H1 (cell line): ENCODE measurements around the gene BTBD1. TPM values are rescaled to one million over a fixed set of nuclear protein-coding genes. Genes with fewer than 3 reads are reported as not detected.
A peak's percentile ranks its signal among the peaks of the same experiment; 100 is the strongest.

Source experiments
- CTCF ChIA-PET: fragments of 300-600 bp; sonication (Branson Sonifier 250); formaldehyde crosslinking; loops from one replicate; lab custom pipeline; 2021; ENCODE audit not compliant: partially characterized antibody; lab: Charles Lee
- POLR2A ChIA-PET: fragments of 300-600 bp; sonication (Branson Sonifier 250); formaldehyde crosslinking; loops from one replicate; lab custom pipeline; 2021; ENCODE audit warnings: inconsistent platforms; ENCODE audit not compliant: partially characterized antibody; lab: Charles Lee
- DNase-seq, 2 experiments: peaks; one replicate each; pipeline versions ENCODE4 v3.0.0 to v3.0.0-alpha.2; 2010 to 2022; ENCODE audit warnings: low spot score in 2 of 2, low read depth in 1 of 2, mixed read lengths in 1 of 2
- FAIRE-seq: peaks from 2 replicates; lab custom pipeline; 2011; peaks lifted over from hg19 to GRCh38; lab: Jason Lieb, UNC
- H2AFZ ChIP-seq: 2 replicates; pipeline ENCODE4 v1.8.1; 2012; ENCODE audit warnings: low read length, inconsistent platforms
- H2AK5ac ChIP-seq: 2 replicates; pipeline ENCODE4 v1.6.1; 2013; ENCODE audit warnings: low read depth, low read length
- H2BK120ac ChIP-seq: replicated peaks from 2 replicates; pipeline ENCODE3; 2013; ENCODE audit warnings: low read depth, low read length, inconsistent platforms
- H2BK12ac ChIP-seq: 2 replicates; pipeline ENCODE4 v1.6.1; 2013; ENCODE audit warnings: low read depth, low read length
- H2BK15ac ChIP-seq: 2 replicates; pipeline ENCODE4 v1.6.1; 2013; ENCODE audit warnings: low read length
- H2BK20ac ChIP-seq: 2 replicates; pipeline ENCODE4 v1.6.1; 2013; ENCODE audit warnings: low read length
- H2BK5ac ChIP-seq: 2 replicates; pipeline ENCODE4 v1.6.1; 2013; ENCODE audit warnings: low read depth, low read length
- H3K14ac ChIP-seq: 2 replicates; pipeline ENCODE4 v1.6.1; 2013; ENCODE audit warnings: inconsistent platforms; ENCODE audit not compliant: insufficient read length
- H3K18ac ChIP-seq: 2 replicates; pipeline ENCODE4 v1.6.1; 2013; ENCODE audit warnings: low read length; ENCODE audit errors: extremely low read depth
- H3K23ac ChIP-seq: 2 replicates; pipeline ENCODE4 v1.6.1; 2013; ENCODE audit warnings: inconsistent platforms; ENCODE audit not compliant: insufficient read length
- H3K23me2 ChIP-seq: 2 replicates; pipeline ENCODE4 v1.6.1; 2013; ENCODE audit warnings: low read depth, low read length
- H3K27ac ChIP-seq: 2 replicates; pipeline ENCODE4 v1.6.1; 2011; ENCODE audit warnings: low read depth, low read length, inconsistent platforms
- H3K27me3 ChIP-seq, 4 experiments: replicated peaks in 1 of 4; 1 replicate in 1 of 4; 2 replicates in 3 of 4; pipeline versions ENCODE4 v1.6.1 to v1.8.1; 2011 to 2013; ENCODE audit warnings: low read length in 3 of 4, mild to moderate bottlenecking in 3 of 4, inconsistent platforms in 2 of 4, mixed read lengths in 2 of 4, moderate library complexity in 1 of 4; ENCODE audit not compliant: control insufficient read depth in 3 of 4, insufficient read depth in 3 of 4; ENCODE audit errors: extremely low read depth in 1 of 4
- H3K36me3 ChIP-seq, 4 experiments: 2 replicates each; pipeline versions ENCODE4 v1.6.1 to v1.8.1; 2011 to 2013; ENCODE audit warnings: mild to moderate bottlenecking in 4 of 4, low read length in 3 of 4, moderate library complexity in 2 of 4, control low read depth in 1 of 4, inconsistent platforms in 1 of 4; ENCODE audit not compliant: insufficient read depth in 4 of 4, control insufficient read depth in 2 of 4
- H3K4ac ChIP-seq: replicated peaks from 2 replicates; pipeline ENCODE3; 2013; ENCODE audit warnings: low read length, low read depth, mixed read lengths, inconsistent platforms; ENCODE audit not compliant: insufficient read length
- H3K4me1 ChIP-seq, 4 experiments: replicated peaks in 1 of 4; 1 replicate in 1 of 4; 2 replicates in 3 of 4; pipeline versions ENCODE4 v1.6.1 to v1.8.1; 2011 to 2013; ENCODE audit warnings: low read length in 3 of 4, inconsistent platforms in 2 of 4, mixed read lengths in 1 of 4; ENCODE audit not compliant: insufficient read depth in 4 of 4, control insufficient read depth in 3 of 4
- H3K4me2 ChIP-seq, 2 experiments: 2 replicates each; pipeline versions ENCODE4 v1.6.1 to v1.8.1; 2011 to 2013; ENCODE audit warnings: low read depth in 2 of 2, low read length in 2 of 2, control low read depth in 1 of 2, inconsistent platforms in 1 of 2, mild to moderate bottlenecking in 1 of 2; ENCODE audit not compliant: insufficient read depth in 1 of 2
- H3K4me3 ChIP-seq, 4 experiments: fragments of 200-600, 300-600 bp in 1 of 4; sonication (generic), shearing (Covaris generic), sonication (Bioruptor Twin) in 1 of 4; 2 replicates each; pipeline versions ENCODE4 v1.5.1 to v1.8.1; 2011 to 2016; ENCODE audit warnings: low read length in 4 of 4, low read depth in 3 of 4, control low read depth in 2 of 4, inconsistent platforms in 2 of 4, mild to moderate bottlenecking in 2 of 4, mixed read lengths in 1 of 4, moderate library complexity in 1 of 4; ENCODE audit not compliant: insufficient read depth in 2 of 4; ENCODE audit errors: extremely low read depth in 1 of 4
- H3K56ac ChIP-seq: replicated peaks from 2 replicates; pipeline ENCODE3; 2013; ENCODE audit warnings: low read depth, mild to moderate bottlenecking, mixed read lengths, low read length, inconsistent platforms; ENCODE audit not compliant: insufficient read length
- H3K79me1 ChIP-seq: 2 replicates; pipeline ENCODE4 v1.6.1; 2013; ENCODE audit warnings: low read depth, low read length, control low read depth
- H3K79me2 ChIP-seq, 2 experiments: 2 replicates each; pipeline versions ENCODE4 v1.6.1 to v1.8.1; 2012 to 2013; ENCODE audit warnings: low read length in 2 of 2, mild to moderate bottlenecking in 2 of 2, inconsistent platforms in 1 of 2; ENCODE audit not compliant: insufficient read depth in 2 of 2, control insufficient read depth in 1 of 2
- H3K9ac ChIP-seq, 4 experiments: replicated peaks in 1 of 4; 1 replicate in 1 of 4; 2 replicates in 3 of 4; pipeline versions ENCODE4 v1.6.1 to v1.8.1; 2011 to 2013; ENCODE audit warnings: low read depth in 3 of 4, low read length in 3 of 4, control low read depth in 2 of 4, mild to moderate bottlenecking in 2 of 4, moderate library complexity in 2 of 4, inconsistent platforms in 1 of 4; ENCODE audit errors: extremely low read depth in 1 of 4
- H3K9me3 ChIP-seq, 2 experiments: 2 replicates each; pipeline versions ENCODE4 v1.6.1 to v1.8.1; 2012 to 2013; ENCODE audit warnings: mild to moderate bottlenecking in 2 of 2, moderate library complexity in 2 of 2, control low read depth in 1 of 2, inconsistent platforms in 1 of 2, low read depth in 1 of 2, low read length in 1 of 2, mixed read lengths in 1 of 2; ENCODE audit not compliant: insufficient read depth in 2 of 2
- H4K20me1 ChIP-seq, 2 experiments: replicated peaks in 1 of 2; 2 replicates each; pipeline versions ENCODE3 to v1.8.1; 2011 to 2013; ENCODE audit warnings: inconsistent platforms in 2 of 2, low read length in 2 of 2, mild to moderate bottlenecking in 1 of 2; ENCODE audit not compliant: insufficient read depth in 2 of 2, control insufficient read depth in 1 of 2
- H4K5ac ChIP-seq: 2 replicates; pipeline ENCODE4 v1.6.1; 2013; ENCODE audit warnings: low read length, low read depth, mixed read lengths, inconsistent platforms; ENCODE audit not compliant: insufficient read length
- H4K8ac ChIP-seq: 2 replicates; pipeline ENCODE4 v1.8.0; 2013; ENCODE audit warnings: mild to moderate bottlenecking, moderate library complexity, low read length, inconsistent platforms; ENCODE audit not compliant: insufficient read depth; ENCODE audit errors: extremely low read depth
- H4K91ac ChIP-seq: replicated peaks from 2 replicates; pipeline ENCODE3; 2013; ENCODE audit warnings: low read length, mixed read lengths, inconsistent platforms; ENCODE audit not compliant: insufficient read length
- CTCF ChIP-seq, 3 experiments: IDR thresholded peaks; 1 replicate in 2 of 3; 2 replicates in 1 of 3; pipeline versions ENCODE4 v1.5.1 to v1.6.1; 2011; ENCODE audit warnings: low read length in 3 of 3, mild to moderate bottlenecking in 3 of 3, inconsistent platforms in 2 of 3, low read depth in 1 of 3, moderate library complexity in 1 of 3; ENCODE audit not compliant: insufficient read depth in 1 of 3; ENCODE audit errors: control extremely low read depth in 1 of 3
- GTF2F1 ChIP-seq: IDR thresholded peaks from 2 replicates; pipeline ENCODE4 v1.6.1; 2012; ENCODE audit warnings: low read depth, low read length, improper control_type of control experiment, borderline replicate concordance
- RAD21 ChIP-seq, 2 experiments: IDR thresholded peaks in 1 of 2; conservative IDR thresholded peaks in 1 of 2; 2 replicates each; pipeline ENCODE4 v1.6.1; 2011; ENCODE audit warnings: low read depth in 2 of 2, low read length in 2 of 2, improper control_type of control experiment in 1 of 2, inconsistent platforms in 1 of 2, mild to moderate bottlenecking in 1 of 2, moderate library complexity in 1 of 2
- SP2 ChIP-seq: IDR thresholded peaks from 2 replicates; pipeline ENCODE4 v1.6.1; 2012; ENCODE audit warnings: mild to moderate bottlenecking, low read length, inconsistent platforms
- WGBS, 2 experiments: shearing (Covaris generic) in 1 of 2; methylation state at CpG; one replicate each; pipeline versions ENCODE4 v1.1.6 to v1.1.7; 2013 to 2015; ENCODE audit warnings: low lambda C conversion rate in 2 of 2, mixed read lengths in 2 of 2, inconsistent platforms in 1 of 2, low coverage in 1 of 2, missing lambda C conversion rate in 1 of 2; ENCODE audit not compliant: insufficient replicate concordance in 2 of 2, insufficient coverage in 1 of 2, insufficient read length in 1 of 2; ENCODE audit errors: extremely low coverage in 1 of 2, missing lambda C conversion rate in 1 of 2; 5-methylcytosine and 5-hydroxymethylcytosine counted together
- polyA plus RNA-seq, 7 experiments: library from polyadenylated mRNA; depleted of rRNA in 3 of 7; stranded (reverse) in 5 of 7; unstranded in 2 of 7; fragments of >200 nt in 5 of 7; fragments of 200-250 nt in 2 of 7; gene quantifications; 1 replicate in 5 of 7; 2 replicates in 1 of 7; 4 replicates in 1 of 7; pipeline versions ENCODE4 v1.2.1 to v1.2.3, GENCODE V29; 2011 to 2013; ENCODE audit warnings: missing spikeins in 2 of 7, mixed read lengths in 2 of 7
- total RNA-seq: library from RNA; stranded (reverse); fragmentation: NEBNext Ultra II Directional; extraction: Animal tissue kit (Norgen Biotek cat#: 25700); gene quantifications from 2 replicates; pipeline ENCODE4 v1.2.1, GENCODE V29; 2021

BTBD1 gene
- total and polyA plus RNA-seq, 2 of the 8 experiments (the other 6 are each of a cell fraction or from before 2014, with no cell fraction given), result 18.6 to 39.5 TPM

- Histone ChIP-seq H2BK120ac (no peak overlapping the region), H3K4me2 (no peak overlapping the region), H2BK5ac (no peak overlapping the region), H3K79me1 (no peaks in the 10 kb centered on the region; the same call in 1 of the 2 replicates), H3K27me3 (no peaks in the 10 kb centered on the region), H4K5ac (no peak overlapping the region), H2BK15ac (no peak overlapping the region), H4K8ac (no peak overlapping the region), H4K20me1 (peaks cover 5 to 13% of the 10 kb centered on the region in 2 experiments), H3K27ac (no peak overlapping the region), H2BK20ac (no peak overlapping the region), H3K14ac (no peak overlapping the region), H3K36me3 (peaks cover 2 to 57% (median 39%) of the 10 kb centered on the region in 4 experiments; a peak in 7 of 8 replicates), H3K4me3 (no peak overlapping the region), H3K23me2 (no peaks in the 10 kb centered on the region; the same call in 1 of the 2 replicates), H3K56ac (no peak overlapping the region), H2BK12ac (no peak overlapping the region), H4K91ac (no peak overlapping the region), H3K23ac (no peak overlapping the region), H2AK5ac (no peak overlapping the region), H3K79me2 (peaks cover 0 to 43% of the 10 kb centered on the region in 2 experiments; a peak in 2 of 4 replicates), H3K4ac (no peak overlapping the region), H3K9me3 (no peaks in the 10 kb centered on the region), H2AFZ (no peak overlapping the region), H3K18ac (no peak overlapping the region), H3K4me1 (no peaks in the 10 kb centered on the region), H3K9ac (no peak overlapping the region)
- 96% methylated on average over 9 of the region's 12 CpGs; no CpG with 5 or more reads in 1 of the 2 experiments for WGBS, 2 experiments
- FAIRE-seq, result no peak
- TF ChIP-seq CTCF (IDR thresholded peaks at IDR 0.05; ENCODE audit: control extremely low read depth in 1 of 3, insufficient read depth in 1 of 3, low read depth in 1 of 3, low read length in 3 of 3) (no peak), GTF2F1 (no peak), SP2 (no peak), RAD21 (IDR thresholded peaks at IDR 0.05 in 1 of 2, conservative IDR thresholded peaks at IDR 0.05 in 1 of 2; ENCODE audit: low read depth in 2 of 2, low read length in 2 of 2) (0 out of 4 replicates have a peak, but pooled peaks of 1 of the 2 experiments have one; percentile 6)
- POLR2A ChIA-PET, result interaction anchor here (1.1 to 1.3 kb wide), 2 partner anchors 10 to 23 kb away, joined by 4 read pairs; partner anchors contain the start of gene BTBD1
- no peak for DNase-seq
- CTCF ChIA-PET, result interaction anchor here (0.9 to 1.2 kb wide), 3 partner anchors 13 to 33 kb away, joined by 3 read pairs; partner anchors contain the start of gene C15orf40
Observed at GRCh38 chr15:83044156-83044555, 22.9 kb downstream of the BTBD1 start.
